Psoas muscle (tissue), 8 donors: ENCODE data around the gene RAD51B. TPM values are rescaled to one million over a fixed set of nuclear protein-coding genes. Genes with fewer than 3 reads are reported as not detected.

Experiments used
- ATAC-seq, 4 donors: fragments of 200-7000 bp; cut with Tn5 transposase; one replicate each; pipeline ENCODE4 v1.9.1; 2020; ENCODE audit warnings: moderate library complexity in 3 of 4, mild to moderate bottlenecking in 2 of 4
- DNase-seq, 2 donors: peaks; one replicate each; pipeline ENCODE4 v3.0.0-alpha.2; 2020
- H3K27ac ChIP-seq: fragments of 200-600 bp; one replicate; pipeline ENCODE4 v1.8.0; 2022
- H3K27me3 ChIP-seq, 3 donors: fragments of 200-600 bp in 1 of 3; one replicate each; pipeline versions ENCODE4 v1.6.1 to v1.8.0; 2013 to 2022; ENCODE audit warnings: low read length in 2 of 3, mild to moderate bottlenecking in 2 of 3, moderate library complexity in 1 of 3; ENCODE audit not compliant: insufficient read depth in 3 of 3
- H3K36me3 ChIP-seq, 2 donors: fragments of 200-600 bp in 1 of 2; one replicate each; pipeline versions ENCODE4 v1.6.1 to v1.8.0; 2013 to 2022; ENCODE audit warnings: low read depth in 1 of 2, mild to moderate bottlenecking in 1 of 2, moderate library complexity in 1 of 2; ENCODE audit not compliant: insufficient read depth in 1 of 2
- H3K4me1 ChIP-seq: fragments of 200-600 bp; one replicate; pipeline ENCODE4 v1.8.0; 2022
- H3K4me3 ChIP-seq: fragments of 200-600 bp; one replicate; pipeline ENCODE4 v1.8.0; 2022; ENCODE audit warnings: mild to moderate bottlenecking
- H3K9me3 ChIP-seq: fragments of 200-600 bp; one replicate; pipeline ENCODE4 v1.8.0; 2022
- WGBS, 3 donors: extraction: QIAGEN DNeasy Blood & Tissue Kit; methylation state at CpG; one replicate each; pipeline versions ENCODE4 v1.1.6 to v1.1.7; 2013; 5-methylcytosine and 5-hydroxymethylcytosine counted together
- intact Hi-C, 2 donors: fragments of 100-400 bp; cut with DNase I; formaldehyde crosslinking; loops; one replicate each; pipeline versions ENCODE4 v1.11.0 to v1.14.2; 2022
- polyA plus RNA-seq, 3 donors: library from polyadenylated mRNA; stranded (reverse); fragments of 200-250 nt; gene quantifications; one replicate each; pipeline ENCODE4 v1.2.3, GENCODE V29; 2013
- total RNA-seq, 4 donors: library from RNA; stranded (reverse); fragmentation: NEBNext Ultra II Directional in 2 of 4; extraction: Animal tissue kit (Norgen Biotek cat#: 25700) in 2 of 4; gene quantifications; one replicate each; pipeline versions ENCODE4 v1.2.1 to v1.2.4, GENCODE V29; 2021 to 2023
- TF ChIP-seq, protein P1 (sequence below): fragments of 200-600 bp; IDR thresholded peaks from one replicate; pipeline ENCODE4 v1.8.0; 2022; ENCODE audit warnings: antibody characterized with exemption
- donor health status: healthy with polysubstance abuse.
- donor health status: DM: no; HTN: no; CAD: no; lungs with moderate emphysema.
- donor health status: Bipolar disorder and iron deficiency.
- donor health status: healthy.
- donor health status: DM: yes; HTN: yes; CAD: no.
- donor health status: DM: no; HTN: no; CAD: no.
- donor health status: DM: no; HTN: no; CAD: no.
- donor health status: DM: yes; HTN: yes; CAD: no.

The RAD51B gene
- total and polyA plus RNA-seq, 7 donors: 0.60 to 7.2 (median 2.2) TPM

- WGBS, 3 donors: 90 to 97% (median 91%) methylated on average over 8 of the region's 8 CpGs
- intact Hi-C loops: no loop called here
- DNase-seq (no peak), ATAC-seq (no peak)
- H3K36me3 ChIP-seq: no peaks in the 10 kb centered on the region
- peaks cover 26% of the 10 kb centered on the region for H3K4me1 ChIP-seq
- H3K4me3 ChIP-seq: no peak overlapping the region
- H3K9me3 ChIP-seq: no peaks in the 10 kb centered on the region
- no peak overlapping the region for H3K27ac ChIP-seq
- TF ChIP-seq, protein P1, sequence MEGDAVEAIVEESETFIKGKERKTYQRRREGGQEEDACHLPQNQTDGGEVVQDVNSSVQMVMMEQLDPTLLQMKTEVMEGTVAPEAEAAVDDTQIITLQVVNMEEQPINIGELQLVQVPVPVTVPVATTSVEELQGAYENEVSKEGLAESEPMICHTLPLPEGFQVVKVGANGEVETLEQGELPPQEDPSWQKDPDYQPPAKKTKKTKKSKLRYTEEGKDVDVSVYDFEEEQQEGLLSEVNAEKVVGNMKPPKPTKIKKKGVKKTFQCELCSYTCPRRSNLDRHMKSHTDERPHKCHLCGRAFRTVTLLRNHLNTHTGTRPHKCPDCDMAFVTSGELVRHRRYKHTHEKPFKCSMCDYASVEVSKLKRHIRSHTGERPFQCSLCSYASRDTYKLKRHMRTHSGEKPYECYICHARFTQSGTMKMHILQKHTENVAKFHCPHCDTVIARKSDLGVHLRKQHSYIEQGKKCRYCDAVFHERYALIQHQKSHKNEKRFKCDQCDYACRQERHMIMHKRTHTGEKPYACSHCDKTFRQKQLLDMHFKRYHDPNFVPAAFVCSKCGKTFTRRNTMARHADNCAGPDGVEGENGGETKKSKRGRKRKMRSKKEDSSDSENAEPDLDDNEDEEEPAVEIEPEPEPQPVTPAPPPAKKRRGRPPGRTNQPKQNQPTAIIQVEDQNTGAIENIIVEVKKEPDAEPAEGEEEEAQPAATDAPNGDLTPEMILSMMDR: no peak
- no peaks in the 10 kb centered on the region for H3K27me3 ChIP-seq
These were observed 867.1 kb downstream of the RAD51B start for GRCh38 chr14:68686724-68687123.

DNA sequence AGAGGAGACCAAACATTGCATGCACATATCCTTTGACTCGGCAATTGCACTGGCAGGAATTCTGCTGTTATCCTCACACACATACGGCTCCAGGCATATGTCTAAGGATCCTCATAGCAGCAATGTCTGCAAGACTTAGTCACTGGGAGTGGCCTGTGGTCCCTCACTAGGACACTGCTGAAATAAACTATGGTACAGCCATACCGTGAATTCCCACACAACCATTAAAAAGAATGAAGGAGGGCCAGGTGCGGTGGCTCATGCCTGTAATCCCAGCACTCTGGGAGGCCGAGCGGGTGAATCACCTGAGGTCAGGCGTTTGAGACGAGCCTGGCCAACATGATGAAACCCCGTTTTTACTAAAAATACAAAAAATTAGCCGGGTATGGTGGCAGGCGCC, 868.2 kb downstream of the RAD51B start:
- intact Hi-C loops: no loop called here
- 90 to 96% (median 92%) methylated on average over 11 of the region's 11 CpGs for WGBS, 3 donors
- Histone ChIP-seq H3K9me3 (no peaks in the 10 kb centered on the region), H3K4me1 (peaks cover 17% of the 10 kb centered on the region), H3K4me3 (no peak overlapping the region), H3K27ac (no peak overlapping the region), H3K27me3 (no peaks in the 10 kb centered on the region), H3K36me3 (no peaks in the 10 kb centered on the region)
- ATAC-seq (peak in 1 of 4 donors; percentile 37), DNase-seq (no peak)
- TF ChIP-seq, protein P1: no peak

- H3K36me3 ChIP-seq: no peaks in the 10 kb centered on the region
- no peak overlapping the region for H3K27ac ChIP-seq
- 60 to 67% (median 64%) methylated on average over 9 of the region's 9 CpGs for WGBS, 3 donors
- H3K27me3 ChIP-seq: no peaks in the 10 kb centered on the region
- no peak overlapping the region for H3K4me3 ChIP-seq
- H3K9me3 ChIP-seq: no peaks in the 10 kb centered on the region
- TF ChIP-seq, protein P1: no peak
- ATAC-seq (no peak), DNase-seq (no peak)
- peaks cover 12% of the 10 kb centered on the region for H3K4me1 ChIP-seq
- intact Hi-C loops: no loop called here
These were observed 869.3 kb downstream of the RAD51B start for GRCh38 chr14:68688872-68689371.

GRCh38 chr14:68689511-68689910, 869.9 kb downstream of the RAD51B start:
- no peaks in the 10 kb centered on the region for H3K36me3 ChIP-seq
- no peaks in the 10 kb centered on the region for H3K27me3 ChIP-seq
- intact Hi-C loops: no loop called here
- peak in 1 of 2 donors; percentile 43 for DNase-seq
- no peaks in the 10 kb centered on the region for H3K9me3 ChIP-seq
- no peak overlapping the region for H3K4me3 ChIP-seq
- ATAC-seq: no peak
- no peak overlapping the region for H3K27ac ChIP-seq
- H3K4me1 ChIP-seq: peaks cover 10% of the 10 kb centered on the region
- 84 to 88% (median 85%) methylated on average over 5 of the region's 5 CpGs for WGBS, 3 donors
- TF ChIP-seq, protein P1: no peak
